Activated gamma-delta T cell treated with anti-CD3 and anti-CD28 coated beads, Interleukin-2, amount 50 U/mL, for 16 hours (primary cell): ENCODE data around the gene ARHGAP33.

Source experiments
- DNase-seq: peaks from one replicate; pipeline ENCODE4 v3.0.0-alpha.2; 2020; ENCODE audit warnings: low read depth

ARHGAP33 gene

GRCh38 chr19:35780058-35780457 lies 4.7 kb downstream of the ARHGAP33 start:
- no peak for DNase-seq

- no peak for DNase-seq
Observed at GRCh38 chr19:35780717-35781116, 5.4 kb downstream of the ARHGAP33 start.

- no peak for DNase-seq
Observed at GRCh38 chr19:35781650-35782049, 6.3 kb downstream of the ARHGAP33 start.

- no peak for DNase-seq
Observed at GRCh38 chr19:35782589-35782988, 7.2 kb downstream of the ARHGAP33 start.

- no peak for DNase-seq
Observed at GRCh38 chr19:35783469-35784434, 8.4 kb downstream of the ARHGAP33 start.

GRCh38 chr19:35784503-35785338 lies 9.4 kb downstream of the ARHGAP33 start:
- no peak for DNase-seq

- DNase-seq = no peak
Observed at GRCh38 chr19:35785339-35785627, 9.9 kb downstream of the ARHGAP33 start.

GRCh38 chr19:35786299-35787160 lies 11.2 kb downstream of the ARHGAP33 start:
- DNase-seq = no peak

- DNase-seq = no peak
Observed at GRCh38 chr19:35787227-35787799, 11.9 kb downstream of the ARHGAP33 start.

- no peak for DNase-seq
Observed at GRCh38 chr19:35788205-35788960, 13.0 kb downstream of the ARHGAP33 start.

GRCh38 chr19:35789195-35789977 lies 14.0 kb downstream of the ARHGAP33 start:
- DNase-seq = no peak

- no peak for DNase-seq
Observed at GRCh38 chr19:35789978-35790944, 14.9 kb downstream of the ARHGAP33 start.

- no peak for DNase-seq
Observed at GRCh38 chr19:35790981-35791813, 15.8 kb downstream of the ARHGAP33 start.

- no peak for DNase-seq
Observed at GRCh38 chr19:35791814-35792279, 16.5 kb downstream of the ARHGAP33 start.

GRCh38 chr19:35792312-35792711 lies 16.9 kb downstream of the ARHGAP33 start:
- no peak for DNase-seq

GRCh38 chr19:35792888-35793287 lies 17.5 kb downstream of the ARHGAP33 start:
- no peak for DNase-seq

- no peak for DNase-seq
Observed at GRCh38 chr19:35793381-35794165, 18.2 kb downstream of the ARHGAP33 start.
